HCT116 (cell line): ENCODE measurements around the gene GIT2. TPM values are rescaled to one million over a fixed set of nuclear protein-coding genes. Genes with fewer than 3 reads are reported as not detected.

Experiments
- ATAC-seq: fragments of 200-7000 bp; cut with Tn5 transposase; 2 replicates; pipeline ENCODE4 v1.9.1; 2020; ENCODE audit warnings: mild to moderate bottlenecking, moderate library complexity
- BruUV-seq: library from RNA; stranded (reverse); fragments of 400-500 nt; replicated peaks from 2 replicates; lab custom pipeline; 2021; lab: Mats Ljungman, UMichigan
- CTCF ChIA-PET: fragments of 300-600 bp; sonication (Branson Sonifier 250); formaldehyde crosslinking; loops from one replicate; lab custom pipeline; 2021; ENCODE audit warnings: antibody characterized with exemption; lab: Charles Lee
- POLR2A ChIA-PET: fragments of 300-600, 350-600 bp; sonication (Branson Sonifier 250); formaldehyde crosslinking; loops from one replicate; lab custom pipeline; 2021; ENCODE audit warnings: antibody characterized with exemption; lab: Charles Lee
- RAD21 ChIA-PET, 2 experiments: fragments of 300-600 bp; sonication (Branson Sonifier 250); formaldehyde crosslinking; loops; one replicate each; lab custom pipeline; 2023; ENCODE audit warnings: low total read pairs in 2 of 2; ENCODE audit not compliant: uncharacterized antibody in 2 of 2, unreplicated experiment in 2 of 2, low non-redundant PET in 1 of 2; lab: Charles Lee
- DNase-seq: peaks from one replicate; pipeline ENCODE4 v3.0.0-alpha.2; 2010; ENCODE audit warnings: low read depth, low spot score
- H2AFZ ChIP-seq: fragments of 200-600 bp; shearing (Covaris generic), sonication (generic); 2 replicates; pipeline ENCODE4 v1.6.1; 2017; ENCODE audit warnings: low read depth, mixed run types, mixed read lengths, antibody characterized with exemption, low read length; ENCODE audit not compliant: poor library complexity, severe bottlenecking
- H3K27ac ChIP-seq: 2 replicates; pipeline ENCODE4 v1.5.1; 2012; ENCODE audit warnings: low read depth, low read length
- H3K27me3 ChIP-seq: fragments of 200-600 bp; sonication (generic); 2 replicates; pipeline ENCODE4 v1.6.1; 2016; ENCODE audit warnings: mixed run types, low read length, mixed read lengths; ENCODE audit not compliant: insufficient read depth
- H3K36me3 ChIP-seq, 2 experiments: fragments of 200-500 bp in 1 of 2; fragments of 200-600 bp in 1 of 2; sonication (Bioruptor generic) in 1 of 2; sonication (generic) in 1 of 2; 2 replicates each; pipeline versions ENCODE4 v1.5.1 to v1.6.1; 2014 to 2016; ENCODE audit warnings: low read length in 2 of 2, inconsistent platforms in 1 of 2, mixed read lengths in 1 of 2, mixed run types in 1 of 2; ENCODE audit not compliant: insufficient read depth in 2 of 2, control insufficient read depth in 1 of 2
- H3K4me1 ChIP-seq, 2 experiments: fragments of 200-600 bp in 1 of 2; sonication (generic) in 1 of 2; 2 replicates each; pipeline versions ENCODE4 v1.5.1 to v1.6.1; 2012 to 2017; ENCODE audit warnings: low read length in 2 of 2, inconsistent platforms in 1 of 2, mild to moderate bottlenecking in 1 of 2, mixed read lengths in 1 of 2, mixed run types in 1 of 2, moderate library complexity in 1 of 2; ENCODE audit not compliant: insufficient read depth in 2 of 2, control insufficient read depth in 1 of 2
- H3K4me2 ChIP-seq: fragments of 200-600 bp; sonication (generic); 2 replicates; pipeline ENCODE4 v1.6.1; 2017; ENCODE audit warnings: mixed run types, low read length, mixed read lengths
- H3K4me3 ChIP-seq, 2 experiments: fragments of 200-600 bp in 1 of 2; sonication (generic) in 1 of 2; replicated peaks in 1 of 2; 2 replicates each; pipeline ENCODE4 v1.5.1; 2011 to 2016; ENCODE audit warnings: low read length in 2 of 2, control low read depth in 1 of 2, low read depth in 1 of 2, mild to moderate bottlenecking in 1 of 2, mixed read lengths in 1 of 2, mixed run types in 1 of 2
- H3K79me2 ChIP-seq: fragments of 200-600 bp; sonication (generic); 2 replicates; pipeline ENCODE4 v1.6.1; 2017; ENCODE audit warnings: mild to moderate bottlenecking, mixed run types, low read length, moderate library complexity, mixed read lengths; ENCODE audit not compliant: insufficient read depth
- H3K9ac ChIP-seq: fragments of 200-600 bp; sonication (generic); 2 replicates; pipeline ENCODE4 v1.6.1; 2016; ENCODE audit warnings: low read length, mixed read lengths
- H3K9me2 ChIP-seq: fragments of 200-600 bp; sonication (generic), shearing (Covaris generic); 2 replicates; pipeline ENCODE4 v1.6.1; 2017; ENCODE audit warnings: mixed run types, mild to moderate bottlenecking, moderate library complexity; ENCODE audit not compliant: insufficient read depth
- H3K9me3 ChIP-seq, 2 experiments: fragments of 200-500 bp in 1 of 2; fragments of 200-600 bp in 1 of 2; sonication (Bioruptor generic) in 1 of 2; sonication (generic) in 1 of 2; 2 replicates each; pipeline ENCODE4 v1.6.1; 2014 to 2017; ENCODE audit warnings: low read length in 2 of 2, mixed read lengths in 2 of 2, inconsistent platforms in 1 of 2, low read depth in 1 of 2, mild to moderate bottlenecking in 1 of 2, mixed run types in 1 of 2, moderate library complexity in 1 of 2; ENCODE audit not compliant: control insufficient read depth in 1 of 2, insufficient read depth in 1 of 2
- H4K20me1 ChIP-seq: fragments of 200-600 bp; sonication (generic), shearing (Covaris generic); 2 replicates; pipeline ENCODE4 v1.6.1; 2017; ENCODE audit warnings: mixed run types, mild to moderate bottlenecking, moderate library complexity; ENCODE audit not compliant: insufficient read depth
- CBX3 ChIP-seq: IDR thresholded peaks from 2 replicates; pipeline ENCODE4 v1.6.1; 2012; ENCODE audit warnings: low read depth
- CEBPB ChIP-seq: IDR thresholded peaks from 2 replicates; pipeline ENCODE4 v1.6.1; 2012; ENCODE audit warnings: low read depth
- EGR1 ChIP-seq: IDR thresholded peaks from 2 replicates; pipeline ENCODE4 v1.6.1; 2012; ENCODE audit warnings: low read depth
- ELF1 ChIP-seq: IDR thresholded peaks from 2 replicates; pipeline ENCODE4 v1.6.1; 2012; ENCODE audit warnings: low read depth, borderline replicate concordance
- EZH2 ChIP-seq: fragments of 200-600 bp; sonication (generic); IDR thresholded peaks from 2 replicates; pipeline ENCODE4 v1.6.1; 2017; ENCODE audit warnings: antibody characterized with exemption, mixed run types
- EZH2phosphoT487 ChIP-seq: fragments of 200-600 bp; IDR thresholded peaks from 2 replicates; pipeline ENCODE4 v1.6.1; 2018; ENCODE audit warnings: antibody characterized with exemption, borderline replicate concordance
- POLR2A ChIP-seq: IDR thresholded peaks from 2 replicates; pipeline ENCODE4 v1.7.0; 2011; ENCODE audit warnings: borderline replicate concordance; ENCODE audit not compliant: insufficient read depth, insufficient read length; ENCODE audit errors: extremely low read depth
- POLR2AphosphoS5 ChIP-seq: IDR thresholded peaks from 2 replicates; pipeline ENCODE4 v1.6.1; 2011; ENCODE audit warnings: mild to moderate bottlenecking, low read depth, low read length, moderate library complexity
- RAD21 ChIP-seq: IDR thresholded peaks from 2 replicates; pipeline ENCODE4 v1.6.1; 2012; ENCODE audit warnings: low read depth, mild to moderate bottlenecking
- SIN3A ChIP-seq: IDR thresholded peaks from 2 replicates; pipeline ENCODE4 v1.6.1; 2012; ENCODE audit warnings: low read depth
- SRF ChIP-seq: IDR thresholded peaks from 2 replicates; pipeline ENCODE4 v1.6.1; 2012; ENCODE audit warnings: low read depth
- TCF7L2 ChIP-seq: IDR thresholded peaks from 2 replicates; pipeline ENCODE4 v1.7.0; 2011; ENCODE audit warnings: borderline replicate concordance, inconsistent platforms; ENCODE audit not compliant: insufficient read depth, insufficient read length; ENCODE audit errors: extremely low read depth
- ZBTB33 ChIP-seq: IDR thresholded peaks from 2 replicates; pipeline ENCODE4 v1.6.1; 2011; ENCODE audit warnings: mild to moderate bottlenecking, low read length, moderate library complexity; ENCODE audit not compliant: insufficient replicate concordance; ENCODE audit errors: extremely low read depth
- ZFX ChIP-seq: fragments of 450-650 bp; IDR thresholded peaks from 2 replicates; pipeline ENCODE4 v1.6.1; 2017
- ZNF274 ChIP-seq: fragments of 200-500 bp; sonication (Bioruptor generic); IDR thresholded peaks from 2 replicates; pipeline ENCODE4 v1.6.1; 2014; ENCODE audit warnings: mild to moderate bottlenecking, low read depth, low read length, inconsistent platforms
- intact Hi-C: fragments of 100-400 bp; cut with micrococcal nuclease; formaldehyde crosslinking; loops from 2 replicates; pipeline ENCODE4 v1.10.0; 2022
- total RNA-seq: library from RNA; stranded (reverse); gene quantifications from one replicate; pipeline ENCODE4 v1.2.1, GENCODE V29; 2021; ENCODE audit not compliant: unreplicated experiment

The GIT2 gene
- total RNA-seq, 1 experiment from 2014 or later, result 21.5 TPM

GRCh38 chr12:110020956-110021355 is 24.8 kb upstream of the GIT2 start:
- H3K4me1 ChIP-seq, result peaks cover 4 to 7% of the 10 kb centered on the region in 2 experiments; a peak in 2 of 4 replicates
- no peaks in the 10 kb centered on the region for H3K9me3 ChIP-seq
- H3K4me2 ChIP-seq, result no peak overlapping the region
- no peaks in the 10 kb centered on the region for H4K20me1 ChIP-seq
- H3K9me2 ChIP-seq, result no peaks in the 10 kb centered on the region
- H3K27me3 ChIP-seq, result no peaks in the 10 kb centered on the region
- H3K36me3 ChIP-seq, result peaks cover 14 to 21% of the 10 kb centered on the region in 2 experiments; a peak in 2 of 4 replicates
- no peaks in the 10 kb centered on the region for H3K79me2 ChIP-seq
- TF ChIP-seq SRF (no peak), CEBPB (no peak), POLR2AphosphoS5 (no peak), ZNF274 (no peak), EGR1 (no peak), SIN3A (no peak), RAD21 (no peak), ELF1 (no peak), EZH2 (no peak), TCF7L2 (no peak), POLR2A (no peak), EZH2phosphoT487 (no peak), ZBTB33 (no peak), CBX3 (no peak), ZFX (no peak)
- H3K27ac ChIP-seq, result no peak overlapping the region
- H3K9ac ChIP-seq, result no peak overlapping the region
- intact Hi-C loops, result no loop called here
- DNase-seq (no peak), ATAC-seq (no peak)
- BruUV-seq, result no TSS peak
- ChIA-PET RAD21 (no interaction called here), CTCF (no interaction called here), POLR2A (no interaction called here)
- no peak overlapping the region for H2AFZ ChIP-seq
- no peak overlapping the region for H3K4me3 ChIP-seq
